MM.1S (cell line): Measurements from ENCODE around the gene ADGRV1.
"Not testable (repeated sequence)": the region's sequence is repeated elsewhere in the genome, so short reads cannot be mapped to it uniquely, and the experiment has no call there.

Source experiments
- DNase-seq: peaks from one replicate; pipeline ENCODE4 v3.0.0-alpha.2; 2015
- H2AFZ ChIP-seq: fragments of 300-600 bp; sonication (generic); 2 replicates; pipeline ENCODE4 v1.6.0; 2016; ENCODE audit warnings: antibody characterized with exemption, low read length
- H3F3A ChIP-seq: fragments of 300-600 bp; sonication (generic); 2 replicates; pipeline ENCODE4 v1.6.1; 2016; ENCODE audit warnings: mild to moderate bottlenecking, antibody characterized with exemption, low read length, moderate library complexity, mixed read lengths; ENCODE audit not compliant: insufficient read depth
- H3K27ac ChIP-seq: fragments of 300-600 bp; sonication (generic); 2 replicates; pipeline ENCODE4 v1.5.1; 2016; ENCODE audit warnings: mild to moderate bottlenecking, low read length
- H3K27me3 ChIP-seq: fragments of 300-600 bp; sonication (generic); replicated peaks from 2 replicates; pipeline ENCODE4 v1.6.0; 2016; ENCODE audit warnings: low read length; ENCODE audit not compliant: insufficient read depth
- H3K36me3 ChIP-seq: fragments of 300-600 bp; sonication (generic); replicated peaks from 2 replicates; pipeline ENCODE4 v1.6.1; 2016; ENCODE audit warnings: mild to moderate bottlenecking, low read length, mixed read lengths; ENCODE audit not compliant: insufficient read depth
- H3K4me1 ChIP-seq: fragments of 300-600 bp; sonication (generic); 2 replicates; pipeline ENCODE4 v1.6.1; 2016; ENCODE audit warnings: low read length, mixed read lengths
- H3K4me2 ChIP-seq: fragments of 300-600 bp; sonication (generic); 2 replicates; pipeline ENCODE4 v1.6.0; 2016; ENCODE audit warnings: low read depth, low read length
- H3K4me3 ChIP-seq: fragments of 300-600 bp; sonication (generic); 2 replicates; pipeline ENCODE4 v1.5.1; 2016; ENCODE audit warnings: low read length, mixed read lengths
- H3K79me2 ChIP-seq: fragments of 300-600 bp; sonication (generic); 2 replicates; pipeline ENCODE4 v1.6.1; 2016; ENCODE audit warnings: mixed run types, low read length, mixed read lengths
- H3K9ac ChIP-seq: fragments of 300-600 bp; sonication (generic); 2 replicates; pipeline ENCODE4 v1.6.1; 2016; ENCODE audit warnings: low read length, mixed read lengths
- H3K9me2 ChIP-seq: fragments of 300-600 bp; sonication (generic); replicated peaks from 2 replicates; pipeline ENCODE4 v1.6.1; 2016; ENCODE audit warnings: mild to moderate bottlenecking, low read length, mixed read lengths; ENCODE audit not compliant: insufficient read depth
- H3K9me3 ChIP-seq: fragments of 300-600 bp; sonication (generic); replicated peaks from 2 replicates; pipeline ENCODE4 v1.6.1; 2016; ENCODE audit warnings: mild to moderate bottlenecking, low read length, mixed read lengths; ENCODE audit not compliant: insufficient read depth
- H4K20me1 ChIP-seq: fragments of 300-600 bp; sonication (generic); 2 replicates; pipeline ENCODE4 v1.6.1; 2016; ENCODE audit warnings: mild to moderate bottlenecking, low read length, moderate library complexity, mixed read lengths; ENCODE audit not compliant: insufficient read depth
- CTCF ChIP-seq: fragments of 300-600 bp; sonication (generic); IDR thresholded peaks from 2 replicates; pipeline ENCODE4 v1.5.1; 2016; ENCODE audit warnings: antibody characterized with exemption, low read length, mixed read lengths
- EZH2 ChIP-seq: fragments of 300-600 bp; sonication (generic); optimal IDR thresholded peaks from 2 replicates; pipeline ENCODE3; 2017; ENCODE audit warnings: low read depth, mild to moderate bottlenecking, antibody characterized with exemption, low read length, mixed read lengths
- EZH2phosphoT487 ChIP-seq: fragments of 300-600 bp; sonication (generic); IDR thresholded peaks from 2 replicates; pipeline ENCODE4 v1.6.1; 2018; ENCODE audit warnings: antibody characterized with exemption, low read length

ADGRV1 gene

GRCh38 chr5:90682278-90682677 is 123.7 kb downstream of the ADGRV1 start:
- Histone ChIP-seq H4K20me1 (no peaks in the 10 kb centered on the region), H3K9ac (no peak overlapping the region), H3F3A (no peaks in the 10 kb centered on the region), H3K36me3 (no peaks in the 10 kb centered on the region), H2AFZ (no peak overlapping the region), H3K4me1 (no peaks in the 10 kb centered on the region), H3K79me2 (no peaks in the 10 kb centered on the region), H3K4me2 (no peak overlapping the region), H3K9me3 (no peaks in the 10 kb centered on the region), H3K27me3 (no peaks in the 10 kb centered on the region), H3K4me3 (no peak overlapping the region), H3K27ac (no peak overlapping the region), H3K9me2 (no peaks in the 10 kb centered on the region)
- TF ChIP-seq EZH2 (no peak), CTCF (no peak), EZH2phosphoT487 (no peak)
- DNase-seq, result no peak

DNA sequence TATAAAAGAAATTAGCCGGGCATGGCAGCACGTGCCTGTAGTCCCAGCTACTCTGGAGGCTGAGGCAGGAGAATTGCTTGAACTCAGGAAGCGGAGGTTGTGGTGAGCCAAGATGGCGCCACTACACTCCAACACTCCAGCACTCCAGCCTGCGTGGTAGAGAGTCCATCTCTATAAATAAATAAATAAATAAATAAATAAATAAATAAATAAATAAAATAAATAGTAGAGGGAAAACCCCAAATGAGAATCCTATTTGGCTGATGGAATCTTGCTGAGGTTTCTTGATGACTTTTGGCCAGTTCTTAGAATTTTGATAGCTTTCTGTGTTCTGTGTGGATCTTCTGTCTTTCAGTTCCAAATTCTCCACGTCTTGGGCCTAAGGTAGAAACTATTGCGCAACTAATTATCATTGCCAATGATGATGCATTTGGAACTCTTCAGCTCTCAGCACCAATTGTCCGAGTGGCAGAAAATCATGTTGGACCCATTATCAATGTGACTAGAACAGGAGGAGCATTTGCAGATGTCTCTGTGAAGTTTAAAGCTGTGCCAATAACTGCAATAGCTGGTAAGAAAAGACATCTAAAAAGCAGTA is 126.9 kb downstream of the ADGRV1 start:
- no peak overlapping the region for H3K27ac ChIP-seq
- DNase-seq, result no peak
- no peaks in the 10 kb centered on the region for H3K9me2 ChIP-seq
- no peaks in the 10 kb centered on the region for H3F3A ChIP-seq
- no peak overlapping the region for H3K4me2 ChIP-seq
- no peaks in the 10 kb centered on the region for H3K9me3 ChIP-seq
- no peaks in the 10 kb centered on the region for H3K4me1 ChIP-seq
- H4K20me1 ChIP-seq, result no peaks in the 10 kb centered on the region
- no peak overlapping the region for H3K4me3 ChIP-seq
- no peak overlapping the region for H3K9ac ChIP-seq
- no peak for TF ChIP-seq EZH2
- TF ChIP-seq EZH2phosphoT487, result no peak
- TF ChIP-seq CTCF, result no peak
- H3K36me3 ChIP-seq, result no peaks in the 10 kb centered on the region
- no peak overlapping the region for H2AFZ ChIP-seq
- H3K27me3 ChIP-seq, result no peaks in the 10 kb centered on the region
- H3K79me2 ChIP-seq, result no peaks in the 10 kb centered on the region

DNA sequence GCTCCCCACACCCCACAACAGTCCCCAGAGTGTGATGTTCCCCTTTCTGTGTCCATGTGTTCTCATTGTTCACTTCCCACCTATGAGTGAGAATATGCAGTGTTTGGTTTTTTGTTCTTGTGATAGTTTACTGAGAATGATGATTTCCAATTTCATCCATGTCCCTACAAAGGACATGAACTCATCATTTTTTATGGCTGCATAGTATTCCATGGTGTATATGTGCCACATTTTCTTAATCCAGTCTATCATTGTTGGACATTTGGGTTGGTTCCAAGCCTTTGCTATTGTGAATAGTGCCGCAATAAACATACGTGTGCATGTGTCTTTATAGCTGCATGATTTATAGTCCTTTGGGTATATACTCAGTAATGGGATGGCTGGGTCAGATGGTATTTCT is 127.8 kb downstream of the ADGRV1 start:
- not testable (repeated sequence) for H3K79me2 ChIP-seq, H3K27me3 ChIP-seq, H3K9ac ChIP-seq, H3K4me2 ChIP-seq, H3K4me3 ChIP-seq, H3K4me1 ChIP-seq, H4K20me1 ChIP-seq, H2AFZ ChIP-seq, H3K27ac ChIP-seq, H3K9me2 ChIP-seq, DNase-seq, H3K36me3 ChIP-seq, H3F3A ChIP-seq, H3K9me3 ChIP-seq

DNA sequence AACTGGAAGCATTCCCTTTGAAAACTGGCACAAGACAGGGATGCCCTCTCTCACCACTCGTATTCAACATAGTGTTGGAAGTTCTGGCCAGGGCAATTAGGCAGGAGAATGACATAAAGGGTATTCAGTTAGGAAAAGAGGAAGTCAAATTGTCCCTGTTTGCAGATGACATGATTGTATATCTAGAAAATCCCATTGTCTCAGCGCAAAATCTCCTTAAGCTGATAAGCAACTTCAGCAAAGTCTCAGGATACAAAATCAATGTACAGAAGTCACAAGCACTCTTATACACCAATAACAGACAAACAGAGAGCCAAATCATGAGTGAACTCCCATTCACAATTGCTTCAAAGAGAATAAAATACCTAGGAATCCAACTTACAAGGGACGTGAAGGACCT is 128.9 kb downstream of the ADGRV1 start:
- not testable (repeated sequence) for H3K9me3 ChIP-seq, H3K36me3 ChIP-seq, H4K20me1 ChIP-seq, H2AFZ ChIP-seq, H3K9me2 ChIP-seq, H3K4me1 ChIP-seq, H3K27me3 ChIP-seq, H3K4me2 ChIP-seq, H3K4me3 ChIP-seq, H3K27ac ChIP-seq, H3K79me2 ChIP-seq, DNase-seq, H3F3A ChIP-seq, H3K9ac ChIP-seq
